Measurements from ENCODE around the gene PRKAA1. TPM values are rescaled to one million over a fixed set of nuclear protein-coding genes. Genes with fewer than 3 reads are reported as not detected.

The PRKAA1 gene
- total RNA-seq, 4 donors from 2014 or later = 37.8 to 118 (median 53.5) TPM

- no peak overlapping the region for H3K27ac ChIP-seq
- H3K9me3 ChIP-seq = no peaks in the 10 kb centered on the region
- H3K4me1 ChIP-seq = peaks cover 9% of the 10 kb centered on the region
- DNase-seq (ENCODE audit: low spot score in 2 of 2) = no peak
- TF ChIP-seq EP300 (IDR thresholded peaks at IDR 0.05) (no peak), CTCF (IDR thresholded peaks at IDR 0.05) (no peak), POLR2AphosphoS5 (IDR thresholded peaks at IDR 0.05) (no peak), POLR2A (IDR thresholded peaks at IDR 0.05) (no peak)
- 85% methylated on average over 1 of the region's 1 CpG for WGBS
- H3K36me3 ChIP-seq = peaks cover 18% of the 10 kb centered on the region
- H3K4me3 ChIP-seq = no peak overlapping the region
- no peaks in the 10 kb centered on the region for H3K27me3 ChIP-seq
These were observed 21.6 kb downstream of the PRKAA1 start for GRCh38 chr5:40776658-40776977.

GRCh38 chr5:40775846-40776657, 22.1 kb downstream of the PRKAA1 start:
- 56% methylated on average over 6 of the region's 6 CpGs for WGBS
- H3K27me3 ChIP-seq = no peaks in the 10 kb centered on the region
- peaks cover 23% of the 10 kb centered on the region for H3K36me3 ChIP-seq
- DNase-seq (ENCODE audit: low spot score in 2 of 2) = no peak
- H3K9me3 ChIP-seq = no peaks in the 10 kb centered on the region
- TF ChIP-seq CTCF (IDR thresholded peaks at IDR 0.05) (no peak), POLR2AphosphoS5 (IDR thresholded peaks at IDR 0.05) (no peak), EP300 (IDR thresholded peaks at IDR 0.05) (no peak), POLR2A (IDR thresholded peaks at IDR 0.05) (no peak)
- peaks cover 6% of the 10 kb centered on the region for H3K4me1 ChIP-seq
- no peak overlapping the region for H3K4me3 ChIP-seq
- no peak overlapping the region for H3K27ac ChIP-seq

GRCh38 chr5:40775085-40775845, 22.9 kb downstream of the PRKAA1 start:
- no peak for TF ChIP-seq POLR2AphosphoS5 (IDR thresholded peaks at IDR 0.05)
- no peak for TF ChIP-seq POLR2A (IDR thresholded peaks at IDR 0.05)
- no peak for TF ChIP-seq CTCF (IDR thresholded peaks at IDR 0.05)
- TF ChIP-seq EP300 (IDR thresholded peaks at IDR 0.05) = no peak
- Histone ChIP-seq H3K27me3 (no peaks in the 10 kb centered on the region), H3K4me3 (no peak overlapping the region), H3K36me3 (peaks cover 31% of the 10 kb centered on the region), H3K4me1 (peaks cover 6% of the 10 kb centered on the region), H3K27ac (no peak overlapping the region), H3K9me3 (no peaks in the 10 kb centered on the region)
- DNase-seq (ENCODE audit: low spot score in 2 of 2) = no peak
- 94% methylated on average over 4 of the region's 4 CpGs for WGBS

- TF ChIP-seq CTCF (IDR thresholded peaks at IDR 0.05) = no peak
- TF ChIP-seq EP300 (IDR thresholded peaks at IDR 0.05) = no peak
- no peak for TF ChIP-seq POLR2AphosphoS5 (IDR thresholded peaks at IDR 0.05)
- no peak for TF ChIP-seq POLR2A (IDR thresholded peaks at IDR 0.05)
- Histone ChIP-seq H3K27me3 (no peaks in the 10 kb centered on the region), H3K36me3 (peaks cover 34% of the 10 kb centered on the region), H3K4me3 (no peak overlapping the region), H3K4me1 (peaks cover 6% of the 10 kb centered on the region), H3K27ac (no peak overlapping the region), H3K9me3 (no peaks in the 10 kb centered on the region)
- no peak for DNase-seq (ENCODE audit: low spot score in 2 of 2)
- 88% methylated on average over 1 of the region's 1 CpG for WGBS
These were observed 23.6 kb downstream of the PRKAA1 start for GRCh38 chr5:40774623-40775022.

GRCh38 chr5:40770764-40771163, 27.4 kb downstream of the PRKAA1 start:
- no peak for TF ChIP-seq EP300 (IDR thresholded peaks at IDR 0.05)
- WGBS = 97% methylated on average over 5 of the region's 5 CpGs
- Histone ChIP-seq H3K27ac (no peak overlapping the region), H3K9me3 (no peaks in the 10 kb centered on the region), H3K4me3 (no peak overlapping the region), H3K27me3 (no peaks in the 10 kb centered on the region), H3K36me3 (peaks cover 56% of the 10 kb centered on the region), H3K4me1 (no peaks in the 10 kb centered on the region)
- no peak for DNase-seq (ENCODE audit: low spot score in 2 of 2)
